K562 (cell line): Measurements from ENCODE around the gene EBI3. TPM values are rescaled to one million over a fixed set of nuclear protein-coding genes. Genes with fewer than 3 reads are reported as not detected.
A peak's percentile ranks its signal among the peaks of the same experiment; 100 is the strongest.

Experiments used
- ASH1L ChIP-seq: fragments of 450-650 bp; IDR thresholded peaks from 2 replicates; pipeline ENCODE4 v1.6.1; 2018; ENCODE audit warnings: borderline replicate concordance, mild to moderate bottlenecking, low read depth; ENCODE audit not compliant: partially characterized antibody
- CHD2 ChIP-seq: IDR thresholded peaks from 2 replicates; pipeline ENCODE4 v1.6.1; 2011; ENCODE audit warnings: low read depth, low read length
- E2F1 ChIP-seq: sonication (generic); formaldehyde crosslinking; IDR thresholded peaks from 2 replicates; pipeline ENCODE4 v1.8.1; 2023; ENCODE audit warnings: mild to moderate bottlenecking, missing genetic modification reagents, moderate library complexity
- E2F5 ChIP-seq: sonication (generic); formaldehyde crosslinking; IDR thresholded peaks from 2 replicates; pipeline ENCODE4 v1.8.0; 2022; ENCODE audit warnings: mild to moderate bottlenecking, missing genetic modification reagents
- GATAD2A ChIP-seq: fragments of 450-650 bp; IDR thresholded peaks from 2 replicates; pipeline ENCODE4 v1.6.1; 2017
- HMGN3 ChIP-seq: IDR thresholded peaks from 2 replicates; pipeline ENCODE4 v1.6.1; 2011; ENCODE audit warnings: borderline replicate concordance, low read depth, mild to moderate bottlenecking, mixed read lengths, low read length; ENCODE audit not compliant: insufficient read length; ENCODE audit errors: extremely low read depth
- HNRNPH1 ChIP-seq: fragments of 200-400 bp; formaldehyde crosslinking; optimal IDR thresholded peaks from 2 replicates; pipeline ENCODE3; 2017; ENCODE audit warnings: low read depth, mild to moderate bottlenecking, low read length, moderate library complexity
- KAT2B ChIP-seq: IDR thresholded peaks from one replicate; pipeline ENCODE4 v1.6.1; 2012; ENCODE audit warnings: low read depth, mild to moderate bottlenecking, control low read depth, inconsistent platforms, low read length, moderate library complexity
- MYNN ChIP-seq, 2 experiments: sonication (generic); formaldehyde crosslinking in 1 of 2; IDR thresholded peaks; 2 replicates each; pipeline versions ENCODE4 v1.5.0 to v1.6.1; 2016 to 2020; ENCODE audit warnings: antibody characterized with exemption in 1 of 2, missing genetic modification reagents in 1 of 2
- SMARCE1 ChIP-seq: fragments of 450-650 bp; IDR thresholded peaks from 2 replicates; pipeline ENCODE4 v1.7.1; 2016; ENCODE audit warnings: mild to moderate bottlenecking
- STAT6 ChIP-seq: sonication (generic); formaldehyde crosslinking; IDR thresholded peaks from 2 replicates; pipeline ENCODE4 v1.8.1; 2023; ENCODE audit warnings: mild to moderate bottlenecking, missing genetic modification reagents
- ZNF133 ChIP-seq: fragments of 250-450 bp; sonication (Bioruptor Pico); IDR thresholded peaks from 2 replicates; pipeline ENCODE4 v1.4.0; 2020; ENCODE audit warnings: mild to moderate bottlenecking
- ZNF444 ChIP-seq: fragments of 250-450 bp; sonication (Bioruptor Pico); IDR thresholded peaks from 2 replicates; pipeline ENCODE4 v1.4.0; 2020; ENCODE audit warnings: mild to moderate bottlenecking, moderate library complexity
- ZNF592 ChIP-seq: fragments of 450-650 bp; IDR thresholded peaks from 2 replicates; pipeline ENCODE4 v1.6.1; 2017; ENCODE audit warnings: antibody characterized with exemption, mild to moderate bottlenecking
- ZNF740 ChIP-seq, 3 experiments: fragments of 200-800 bp in 1 of 3; sonication (Bioruptor generic) in 1 of 3; sonication (generic) in 1 of 3; formaldehyde crosslinking in 1 of 3; IDR thresholded peaks; 2 replicates each; pipeline versions ENCODE4 v1.6.1 to v1.8.0; 2016 to 2022; ENCODE audit warnings: mild to moderate bottlenecking in 2 of 3, missing compliant biosample characterization in 2 of 3, missing genetic modification characterization in 2 of 3, missing genetic modification reagents in 1 of 3
- polyA plus RNA-seq, 8 experiments: library from polyadenylated mRNA; depleted of rRNA in 4 of 8; stranded (reverse) in 5 of 8; unstranded in 3 of 8; fragments of >200 nt; fragmentation: Nextera tagmentation in 2 of 8; fragmentation: Illumina TruSeq in 1 of 8; extraction: Ambion mirVana in 2 of 8; extraction: Trizol in 1 of 8; gene quantifications; 2 replicates each; pipeline versions ENCODE4 v1.2.1 to v1.2.3, GENCODE V29; 2011 to 2014; ENCODE audit warnings: inconsistent platforms in 1 of 8, missing spikeins in 1 of 8
- total RNA-seq, 7 experiments: library from RNA; depleted of rRNA in 6 of 7; stranded (reverse); fragments of >200 nt in 6 of 7; fragmentation: Illumina TruSeq in 2 of 7; extraction: Trizol in 2 of 7; gene quantifications; 2 replicates each; pipeline versions ENCODE4 v1.2.1 to v1.2.3, GENCODE V29; 2011 to 2021; ENCODE audit warnings: low replicate concordance in 1 of 7

The EBI3 gene
- total and polyA plus RNA-seq, 9 of the 15 experiments (the other 6 are each of a cell fraction or from before 2014, with no cell fraction given): 0.08 to 0.35 (median 0.22) TPM; not detected in 6

GRCh38 chr19:4197625-4198466, 31.5 kb upstream of the EBI3 start (continued):
- TF ChIP-seq E2F1 (CRISPR knock-in tag) (no peak), CHD2 (no peak), ZNF133 (CRISPR knock-in tag) (no peak), HNRNPH1 (no peak), ZNF592 (no peak), HMGN3 (no peak), SMARCE1 (no peak), ZNF444 (CRISPR knock-in tag) (no peak), GATAD2A (no peak), KAT2B (no peak), E2F5 (CRISPR knock-in tag) (peak; percentile 80; the same call in 1 of the 2 replicates), STAT6 (CRISPR knock-in tag) (no peak), ZNF740 (CRISPR knock-in tag; IDR thresholded peaks at IDR 0.05) (no peak), ZNF740 (tag; IDR thresholded peaks at IDR 0.05) (no peak), ASH1L (no peak), MYNN (IDR thresholded peaks at IDR 0.05) (no peak), MYNN (CRISPR knock-in tag; IDR thresholded peaks at IDR 0.05) (no peak)
